Measurements from ENCODE around the gene MPHOSPH8. TPM values are rescaled to one million over a fixed set of nuclear protein-coding genes. Genes with fewer than 3 reads are reported as not detected.
"Not testable (repeated sequence)": the region's sequence is repeated elsewhere in the genome, so short reads cannot be mapped to it uniquely, and the experiment has no call there.

Gene MPHOSPH8
- total and polyA plus RNA-seq, 4 experiments from 2014 or later: 5.6 to 136 (median 77.6) TPM

- H3K27ac ChIP-seq (ENCODE audit: low read depth, low read length): no peak overlapping the region
- no peak overlapping the region for H3K4me3 ChIP-seq (ENCODE audit: low read length in 2 of 2)
- no peaks in the 10 kb centered on the region for H3K4me1 ChIP-seq (ENCODE audit: insufficient read depth, low read length)
- Mint-ChIP-seq H3K4me1 (peaks cover 21 to 33% (median 30%) of the 10 kb centered on the region in 4 donors), H3K36me3 (peaks cover 6 to 48% of the 10 kb centered on the region in 2 donors), H3K27ac (peak overlapping the region in 6 of 7 donors; percentile 29 to 79 (median 45)), H3K4me3 (no peak overlapping the region), H3K27me3 (no peaks in the 10 kb centered on the region), H3K9me3 (no peaks in the 10 kb centered on the region)
- DNase-seq: no peak
- peaks cover 8% of the 10 kb centered on the region for H3K36me3 ChIP-seq (ENCODE audit: insufficient read depth, low read length)
- H3K27me3 ChIP-seq (ENCODE audit: insufficient read depth, low read length): no peaks in the 10 kb centered on the region
- intact Hi-C loops (cut with micrococcal nuclease): no loop called here
- CTCF ChIA-PET (ENCODE audit: partially characterized antibody): no interaction called here
- POLR2A ChIA-PET (ENCODE audit: partially characterized antibody): no interaction called here
- H3K9me3 ChIP-seq (ENCODE audit: control insufficient read depth in 1 of 2, low read length in 2 of 2): no peaks in the 10 kb centered on the region
These were observed 48.1 kb downstream of the MPHOSPH8 start for GRCh38 chr13:19681517-19681916.

- no peak overlapping the region for H3K4me3 Mint-ChIP-seq
- no peaks in the 10 kb centered on the region for H3K27me3 ChIP-seq (ENCODE audit: insufficient read depth, low read length)
- intact Hi-C loops (cut with micrococcal nuclease): no loop called here
- POLR2A ChIA-PET (ENCODE audit: partially characterized antibody): no interaction called here
- H3K27ac Mint-ChIP-seq: peak overlapping the region in 2 of 7 donors; percentile 59 to 60
- H3K9me3 Mint-ChIP-seq: no peaks in the 10 kb centered on the region
- no peaks in the 10 kb centered on the region for H3K27me3 Mint-ChIP-seq
- CTCF ChIA-PET (ENCODE audit: partially characterized antibody): interaction anchor here (1.2 kb wide), 1 partner anchor 9 kb away, joined by 3 read pairs; no protein-coding TSS in a partner anchor
- H3K36me3 Mint-ChIP-seq: peaks cover 0 to 29% of the 10 kb centered on the region in 2 donors
- no peak overlapping the region for H3K27ac ChIP-seq (ENCODE audit: low read depth, low read length)
- H3K9me3 ChIP-seq (ENCODE audit: control insufficient read depth in 1 of 2, low read length in 2 of 2): no peaks in the 10 kb centered on the region
- peaks cover 4% of the 10 kb centered on the region for H3K36me3 ChIP-seq (ENCODE audit: insufficient read depth, low read length)
- no peak for DNase-seq
- H3K4me3 ChIP-seq (ENCODE audit: low read length in 2 of 2): no peak overlapping the region
- peaks cover 22 to 30% (median 27%) of the 10 kb centered on the region in 4 donors for H3K4me1 Mint-ChIP-seq
- H3K4me1 ChIP-seq (ENCODE audit: insufficient read depth, low read length): no peaks in the 10 kb centered on the region
These were observed 51.6 kb downstream of the MPHOSPH8 start for GRCh38 chr13:19685034-19685433.

DNA sequence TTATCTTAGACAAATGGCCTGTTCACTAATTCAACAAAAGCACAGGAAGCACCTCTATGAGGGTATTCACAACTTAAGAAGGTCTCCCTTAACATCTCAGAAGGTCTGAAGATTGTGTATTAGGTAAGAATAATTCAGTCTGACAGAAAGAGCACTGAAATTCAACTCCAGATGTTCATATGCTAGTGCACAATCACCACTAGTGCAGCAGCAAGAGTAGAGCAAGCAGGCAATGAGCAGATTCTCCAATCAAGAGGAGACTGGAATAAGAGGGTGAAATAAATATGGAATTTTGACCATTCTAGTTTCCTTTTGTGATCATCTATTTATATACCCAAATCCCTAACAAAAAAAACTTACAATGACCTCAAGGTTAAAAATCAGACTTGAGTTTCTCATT lies 52.0 kb downstream of the MPHOSPH8 start:
- POLR2A ChIA-PET (ENCODE audit: partially characterized antibody): no interaction called here
- Histone ChIP-seq H3K9me3 (ENCODE audit: control insufficient read depth in 1 of 2, low read length in 2 of 2) (no peaks in the 10 kb centered on the region), H3K4me3 (ENCODE audit: low read length in 2 of 2) (no peak overlapping the region), H3K4me1 (ENCODE audit: insufficient read depth, low read length) (no peaks in the 10 kb centered on the region), H3K27ac (ENCODE audit: low read depth, low read length) (no peak overlapping the region), H3K27me3 (ENCODE audit: insufficient read depth, low read length) (no peaks in the 10 kb centered on the region), H3K36me3 (ENCODE audit: insufficient read depth, low read length) (peaks cover 4% of the 10 kb centered on the region)
- CTCF ChIA-PET (ENCODE audit: partially characterized antibody): interaction anchor here (1.2 kb wide), 1 partner anchor 10 kb away, joined by 3 read pairs; no protein-coding TSS in a partner anchor
- Mint-ChIP-seq H3K27me3 (no peaks in the 10 kb centered on the region), H3K4me1 (peaks cover 25 to 30% (median 28%) of the 10 kb centered on the region in 4 donors), H3K36me3 (peaks cover under 1 to 31% of the 10 kb centered on the region in 2 donors), H3K27ac (peak overlapping the region in 3 of 7 donors; percentile 44 to 60 (median 59)), H3K9me3 (no peaks in the 10 kb centered on the region), H3K4me3 (no peak overlapping the region)
- no peak for DNase-seq
- intact Hi-C loops (cut with micrococcal nuclease): no loop called here

DNA sequence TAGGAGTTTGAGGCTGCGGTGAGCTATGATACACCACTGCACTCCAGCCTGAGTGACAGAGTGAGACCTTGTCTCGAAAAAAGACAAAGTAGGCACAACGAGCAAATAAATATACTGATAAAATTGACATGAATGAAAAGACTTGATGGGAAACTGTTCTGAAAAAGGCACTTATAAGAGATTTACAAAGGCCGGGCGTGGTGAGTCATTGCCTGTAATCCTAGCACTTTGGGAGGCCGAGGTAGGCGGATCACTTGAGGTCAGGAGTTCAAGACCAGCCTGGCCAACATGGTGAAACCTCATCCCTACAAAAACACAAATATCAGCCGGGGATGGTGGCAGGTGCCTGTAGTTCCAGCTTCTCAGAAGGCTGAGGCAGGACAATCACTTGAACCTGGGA lies 58.0 kb downstream of the MPHOSPH8 start:
- POLR2A ChIA-PET (ENCODE audit: partially characterized antibody); intact Hi-C loops (cut with micrococcal nuclease); H3K27me3 ChIP-seq (ENCODE audit: insufficient read depth, low read length); CTCF ChIA-PET (ENCODE audit: partially characterized antibody); H3K36me3 ChIP-seq (ENCODE audit: insufficient read depth, low read length); H3K4me3 ChIP-seq (ENCODE audit: low read length in 2 of 2); H3K27me3 Mint-ChIP-seq; H3K4me1 ChIP-seq (ENCODE audit: insufficient read depth, low read length); H3K27ac ChIP-seq (ENCODE audit: low read depth, low read length); DNase-seq; H3K9me3 ChIP-seq (ENCODE audit: control insufficient read depth in 1 of 2, low read length in 2 of 2); H3K9me3 Mint-ChIP-seq: not testable (repeated sequence)
- Mint-ChIP-seq H3K4me3 (peak overlapping the region in 1 of 8 donors; percentile 40), H3K4me1 (peaks cover 11 to 21% (median 13%) of the 10 kb centered on the region in 4 donors), H3K27ac (peak overlapping the region in 3 of 7 donors; percentile 7 to 33 (median 22)), H3K36me3 (peaks cover 23 to 35% of the 10 kb centered on the region in 2 donors)

- no peak overlapping the region for H3K27ac ChIP-seq (ENCODE audit: low read depth, low read length)
- Mint-ChIP-seq H3K4me3 (no peak overlapping the region), H3K27me3 (no peaks in the 10 kb centered on the region), H3K27ac (no peak overlapping the region), H3K9me3 (peaks cover 0 to 2% (median 0%) of the 10 kb centered on the region in 8 donors), H3K4me1 (peaks cover 17 to 25% (median 21%) of the 10 kb centered on the region in 4 donors), H3K36me3 (peaks cover 27 to 34% of the 10 kb centered on the region in 2 donors)
- H3K9me3 ChIP-seq (ENCODE audit: control insufficient read depth in 1 of 2, low read length in 2 of 2): no peaks in the 10 kb centered on the region
- CTCF ChIA-PET (ENCODE audit: partially characterized antibody): no interaction called here
- intact Hi-C loops (cut with micrococcal nuclease): no loop called here
- no peaks in the 10 kb centered on the region for H3K36me3 ChIP-seq (ENCODE audit: insufficient read depth, low read length)
- DNase-seq: no peak
- no peaks in the 10 kb centered on the region for H3K4me1 ChIP-seq (ENCODE audit: insufficient read depth, low read length)
- no peaks in the 10 kb centered on the region for H3K27me3 ChIP-seq (ENCODE audit: insufficient read depth, low read length)
- no peak overlapping the region for H3K4me3 ChIP-seq (ENCODE audit: low read length in 2 of 2)
- POLR2A ChIA-PET (ENCODE audit: partially characterized antibody): no interaction called here
These were observed 62.0 kb downstream of the MPHOSPH8 start for GRCh38 chr13:19695428-19695827.

DNA sequence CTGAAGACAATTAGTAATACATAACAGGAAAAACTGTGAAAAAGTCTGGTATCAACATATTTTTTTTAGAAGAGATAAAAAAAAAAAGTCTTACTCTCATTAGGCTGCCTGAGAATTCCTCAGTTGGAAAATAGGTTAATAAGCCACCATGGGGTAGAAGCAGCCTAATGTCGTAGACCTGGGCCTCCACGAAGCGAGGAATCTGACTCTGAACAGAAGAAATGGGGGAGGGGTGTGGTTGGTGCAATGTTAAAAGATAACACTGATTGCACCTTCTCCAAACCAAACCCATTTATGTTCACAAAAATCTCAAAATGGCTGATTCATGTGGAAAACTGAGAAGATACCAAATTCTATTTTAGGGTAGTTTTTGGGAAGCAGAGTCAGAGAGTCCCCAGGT lies 62.4 kb downstream of the MPHOSPH8 start:
- H3K36me3 ChIP-seq (ENCODE audit: insufficient read depth, low read length): no peaks in the 10 kb centered on the region
- H3K27me3 Mint-ChIP-seq: no peaks in the 10 kb centered on the region
- POLR2A ChIA-PET (ENCODE audit: partially characterized antibody): no interaction called here
- H3K27me3 ChIP-seq (ENCODE audit: insufficient read depth, low read length): no peaks in the 10 kb centered on the region
- H3K27ac ChIP-seq (ENCODE audit: low read depth, low read length): no peak overlapping the region
- no peaks in the 10 kb centered on the region for H3K9me3 ChIP-seq (ENCODE audit: control insufficient read depth in 1 of 2, low read length in 2 of 2)
- peaks cover 16 to 25% (median 20%) of the 10 kb centered on the region in 4 donors for H3K4me1 Mint-ChIP-seq
- H3K4me1 ChIP-seq (ENCODE audit: insufficient read depth, low read length): no peaks in the 10 kb centered on the region
- CTCF ChIA-PET (ENCODE audit: partially characterized antibody): no interaction called here
- intact Hi-C loops (cut with micrococcal nuclease): no loop called here
- peaks cover 0 to 2% (median 0%) of the 10 kb centered on the region in 8 donors for H3K9me3 Mint-ChIP-seq
- H3K36me3 Mint-ChIP-seq: peaks cover 23 to 30% of the 10 kb centered on the region in 2 donors
- no peak overlapping the region for H3K27ac Mint-ChIP-seq
- no peak overlapping the region for H3K4me3 Mint-ChIP-seq
- no peak overlapping the region for H3K4me3 ChIP-seq (ENCODE audit: low read length in 2 of 2)
- DNase-seq: no peak

DNA sequence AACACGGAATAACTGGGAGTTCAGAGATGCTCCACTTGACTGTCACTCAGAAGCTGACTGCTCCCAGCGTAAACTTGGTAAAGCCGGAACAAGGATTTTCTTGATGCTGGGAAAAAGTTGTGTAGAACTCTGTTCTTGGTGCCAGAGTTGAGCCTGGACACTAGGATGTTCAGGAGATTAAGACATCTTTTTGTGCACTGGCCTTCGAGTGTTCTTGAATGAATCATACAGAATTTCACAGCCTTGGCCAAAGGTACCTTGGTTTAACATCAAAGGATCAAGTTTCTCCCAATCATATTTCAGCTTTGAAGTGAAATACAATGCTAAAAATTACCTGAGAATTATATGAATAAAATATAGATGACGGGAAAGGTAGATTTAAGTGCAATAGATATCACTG lies 67.5 kb downstream of the MPHOSPH8 start:
- H3K36me3 Mint-ChIP-seq: peaks cover 5 to 19% of the 10 kb centered on the region in 2 donors
- H3K27me3 ChIP-seq (ENCODE audit: insufficient read depth, low read length); H3K36me3 ChIP-seq (ENCODE audit: insufficient read depth, low read length); H3K27ac ChIP-seq (ENCODE audit: low read depth, low read length); H3K27ac Mint-ChIP-seq; H3K4me3 ChIP-seq (ENCODE audit: low read length in 2 of 2); DNase-seq; intact Hi-C loops (cut with micrococcal nuclease); H3K9me3 ChIP-seq (ENCODE audit: control insufficient read depth in 1 of 2, low read length in 2 of 2); H3K9me3 Mint-ChIP-seq; CTCF ChIA-PET (ENCODE audit: partially characterized antibody); H3K4me1 ChIP-seq (ENCODE audit: insufficient read depth, low read length); H3K27me3 Mint-ChIP-seq; H3K4me3 Mint-ChIP-seq; POLR2A ChIA-PET (ENCODE audit: partially characterized antibody): not testable (repeated sequence)
- peaks cover 12 to 16% (median 14%) of the 10 kb centered on the region in 4 donors for H3K4me1 Mint-ChIP-seq

- CTCF ChIA-PET (ENCODE audit: partially characterized antibody); H3K36me3 ChIP-seq (ENCODE audit: insufficient read depth, low read length); POLR2A ChIA-PET (ENCODE audit: partially characterized antibody); H3K27me3 ChIP-seq (ENCODE audit: insufficient read depth, low read length); H3K27me3 Mint-ChIP-seq; H3K9me3 Mint-ChIP-seq; DNase-seq; H3K4me1 ChIP-seq (ENCODE audit: insufficient read depth, low read length); H3K4me3 Mint-ChIP-seq; H3K9me3 ChIP-seq (ENCODE audit: control insufficient read depth in 1 of 2, low read length in 2 of 2); H3K27ac ChIP-seq (ENCODE audit: low read depth, low read length); H3K4me3 ChIP-seq (ENCODE audit: low read length in 2 of 2); intact Hi-C loops (cut with micrococcal nuclease): not testable (repeated sequence)
- Mint-ChIP-seq H3K4me1 (peaks cover 12 to 14% (median 14%) of the 10 kb centered on the region in 4 donors), H3K27ac (peak overlapping the region in 1 of 7 donors; percentile 52), H3K36me3 (peaks cover 5 to 19% of the 10 kb centered on the region in 2 donors)
These were observed 68.2 kb downstream of the MPHOSPH8 start for GRCh38 chr13:19701619-19702018.
